WERI-Rb-1 (cell line): ENCODE results near the gene LMNTD2.

ENCODE experiments used
- DNase-seq: peaks from one replicate; pipeline ENCODE4 v3.0.0-alpha.2; 2020
- H3K27ac ChIP-seq: fragments of 250-450 bp; sonication (Bioruptor Pico); 2 replicates; pipeline ENCODE4 v1.5.1; 2020; ENCODE audit warnings: mild to moderate bottlenecking, moderate library complexity
- H3K27me3 ChIP-seq: fragments of 250-450 bp; sonication (Bioruptor Pico); 2 replicates; pipeline ENCODE4 v1.5.1; 2021; ENCODE audit warnings: mild to moderate bottlenecking, low read depth, moderate library complexity; ENCODE audit not compliant: insufficient read depth, severe bottlenecking
- H3K36me3 ChIP-seq: fragments of 250-450 bp; sonication (Bioruptor Pico); 2 replicates; pipeline ENCODE4 v1.5.1; 2020; ENCODE audit warnings: mild to moderate bottlenecking, moderate library complexity
- H3K4me3 ChIP-seq: 2 replicates; pipeline ENCODE4 v1.5.1; 2011; ENCODE audit warnings: low read depth, mild to moderate bottlenecking, control low read depth, low read length
- H3K9me3 ChIP-seq: fragments of 250-450 bp; sonication (Bioruptor Pico); 2 replicates; pipeline ENCODE4 v1.5.1; 2021; ENCODE audit warnings: mild to moderate bottlenecking, moderate library complexity; ENCODE audit not compliant: severe bottlenecking
- TF ChIP-seq, protein P1 (sequence below): IDR thresholded peaks from 2 replicates; pipeline ENCODE4 v1.5.1; 2011; ENCODE audit warnings: low read depth, mild to moderate bottlenecking, control low read depth, inconsistent platforms, low read length

LMNTD2 gene

DNA sequence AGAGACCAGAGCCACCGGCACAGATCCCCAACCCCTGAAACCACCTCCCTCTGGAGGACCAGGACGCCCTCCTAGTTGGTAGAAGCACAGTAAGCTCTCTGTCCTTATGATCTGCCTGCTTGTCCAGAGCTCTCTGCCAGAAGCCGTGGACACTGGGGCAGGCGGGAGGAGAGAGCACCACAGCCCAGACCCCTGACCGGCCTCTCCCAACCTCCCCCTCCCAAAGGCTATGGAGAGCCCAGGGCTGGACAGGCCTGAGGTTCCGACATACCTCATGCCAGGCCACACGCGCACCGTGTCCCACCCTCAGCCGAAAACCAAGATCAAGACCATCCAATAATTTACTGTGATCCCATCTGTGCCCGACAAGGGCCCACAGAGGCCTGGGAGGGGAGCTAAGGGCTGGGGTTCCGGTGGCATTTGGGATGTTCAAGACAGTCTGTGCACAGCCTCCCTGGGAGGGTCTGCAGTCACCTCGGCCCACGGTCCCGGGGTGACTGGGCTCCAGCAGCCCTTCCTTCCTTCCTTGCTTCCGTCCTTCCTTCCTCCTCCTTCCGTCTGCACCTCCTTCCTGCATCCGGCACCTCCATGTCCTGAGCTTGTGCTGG lies 28.5 kb downstream of the LMNTD2 start:
- no peaks in the 10 kb centered on the region for H3K27me3 ChIP-seq
- TF ChIP-seq, protein P1, sequence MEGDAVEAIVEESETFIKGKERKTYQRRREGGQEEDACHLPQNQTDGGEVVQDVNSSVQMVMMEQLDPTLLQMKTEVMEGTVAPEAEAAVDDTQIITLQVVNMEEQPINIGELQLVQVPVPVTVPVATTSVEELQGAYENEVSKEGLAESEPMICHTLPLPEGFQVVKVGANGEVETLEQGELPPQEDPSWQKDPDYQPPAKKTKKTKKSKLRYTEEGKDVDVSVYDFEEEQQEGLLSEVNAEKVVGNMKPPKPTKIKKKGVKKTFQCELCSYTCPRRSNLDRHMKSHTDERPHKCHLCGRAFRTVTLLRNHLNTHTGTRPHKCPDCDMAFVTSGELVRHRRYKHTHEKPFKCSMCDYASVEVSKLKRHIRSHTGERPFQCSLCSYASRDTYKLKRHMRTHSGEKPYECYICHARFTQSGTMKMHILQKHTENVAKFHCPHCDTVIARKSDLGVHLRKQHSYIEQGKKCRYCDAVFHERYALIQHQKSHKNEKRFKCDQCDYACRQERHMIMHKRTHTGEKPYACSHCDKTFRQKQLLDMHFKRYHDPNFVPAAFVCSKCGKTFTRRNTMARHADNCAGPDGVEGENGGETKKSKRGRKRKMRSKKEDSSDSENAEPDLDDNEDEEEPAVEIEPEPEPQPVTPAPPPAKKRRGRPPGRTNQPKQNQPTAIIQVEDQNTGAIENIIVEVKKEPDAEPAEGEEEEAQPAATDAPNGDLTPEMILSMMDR: no peak
- no peak overlapping the region for H3K4me3 ChIP-seq
- H3K27ac ChIP-seq: no peak overlapping the region
- no peak for DNase-seq
- peaks cover under 1% of the 10 kb centered on the region for H3K9me3 ChIP-seq
- H3K36me3 ChIP-seq: peaks cover 32% of the 10 kb centered on the region

DNA sequence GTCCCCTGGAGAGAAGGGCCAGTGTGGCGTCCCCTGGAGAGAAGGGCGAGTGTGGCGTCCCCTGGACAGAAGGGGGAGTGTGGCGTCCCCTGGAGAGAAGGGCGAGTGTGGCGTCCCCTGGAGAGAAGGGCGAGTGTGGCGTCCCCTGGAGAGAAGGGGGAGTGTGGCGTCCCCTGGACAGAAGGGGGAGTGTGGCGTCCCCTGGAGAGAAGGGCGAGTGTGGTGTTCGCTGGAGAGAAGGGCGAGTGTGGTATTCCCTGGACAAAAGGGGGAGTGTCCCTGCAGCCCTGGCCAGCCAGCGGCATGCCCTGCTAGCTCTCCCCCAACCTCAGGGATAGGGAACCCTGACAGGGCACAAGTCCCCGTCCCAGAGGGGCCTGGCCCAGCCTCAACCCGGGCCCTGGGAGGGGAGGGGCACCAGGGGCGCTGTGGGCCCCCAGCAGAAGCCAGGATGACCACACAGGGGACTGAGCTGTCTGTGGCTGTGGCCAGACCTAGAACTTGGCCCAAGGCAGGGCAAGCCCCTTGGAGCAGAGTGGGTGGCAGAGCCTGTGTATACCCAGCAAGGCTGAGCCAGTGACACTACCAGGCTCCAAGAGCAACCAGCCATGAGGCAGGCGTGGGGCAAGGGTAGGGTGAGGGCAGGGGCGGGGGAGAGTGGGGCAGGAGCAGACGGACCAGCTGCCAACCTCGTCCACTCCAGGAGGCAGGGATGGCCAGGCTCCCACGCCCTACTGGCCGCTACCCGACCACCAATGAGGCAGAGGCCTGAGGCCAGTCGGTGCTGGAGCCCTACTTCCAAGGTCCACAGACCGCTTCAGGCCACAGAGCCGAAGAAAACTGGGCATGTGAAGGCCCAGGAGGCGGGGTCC lies 29.3 kb downstream of the LMNTD2 start:
- Histone ChIP-seq H3K27ac (no peak overlapping the region), H3K4me3 (no peak overlapping the region), H3K27me3 (no peaks in the 10 kb centered on the region), H3K36me3 (peaks cover 32% of the 10 kb centered on the region), H3K9me3 (no peaks in the 10 kb centered on the region)
- TF ChIP-seq, protein P1: no peak
- DNase-seq: no peak

DNA sequence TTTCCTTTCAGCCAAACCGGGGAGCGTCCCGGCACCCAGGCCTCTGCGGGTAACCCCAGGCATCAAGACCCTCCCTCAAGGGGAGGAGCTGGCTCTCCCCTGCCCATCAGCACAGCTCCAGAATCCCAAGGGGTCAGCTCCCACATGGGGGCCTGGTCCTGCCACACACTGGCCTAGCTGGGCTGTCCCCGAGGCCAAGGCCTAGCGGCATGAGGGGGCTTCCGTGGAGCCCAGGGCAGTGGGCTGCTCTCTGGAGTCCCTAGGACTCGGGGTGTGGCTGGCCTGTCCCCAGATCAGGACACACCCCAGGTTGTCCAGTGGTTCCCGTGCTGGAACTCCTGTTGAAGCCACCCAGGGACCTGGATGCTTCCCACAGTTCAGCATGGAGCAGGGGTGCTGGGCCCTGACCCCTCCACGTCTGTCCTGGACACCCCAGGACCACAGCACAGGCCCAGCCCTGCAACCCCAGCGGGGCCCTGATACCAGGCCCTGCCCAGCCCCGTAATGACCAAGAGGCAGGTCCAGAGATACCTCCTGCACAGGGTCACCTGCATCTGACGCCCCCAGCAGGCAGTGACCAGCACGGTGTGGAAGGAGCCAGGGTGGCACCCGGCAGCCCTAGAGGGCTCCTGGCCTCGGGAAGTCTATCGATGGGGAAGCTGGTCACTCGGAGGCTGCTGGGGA lies 30.7 kb downstream of the LMNTD2 start:
- Histone ChIP-seq H3K36me3 (peaks cover 32% of the 10 kb centered on the region), H3K27ac (no peak overlapping the region; the same call in 1 of the 2 replicates), H3K9me3 (no peaks in the 10 kb centered on the region), H3K4me3 (no peak overlapping the region), H3K27me3 (no peaks in the 10 kb centered on the region)
- TF ChIP-seq, protein P1: no peak
- DNase-seq: no peak

DNA sequence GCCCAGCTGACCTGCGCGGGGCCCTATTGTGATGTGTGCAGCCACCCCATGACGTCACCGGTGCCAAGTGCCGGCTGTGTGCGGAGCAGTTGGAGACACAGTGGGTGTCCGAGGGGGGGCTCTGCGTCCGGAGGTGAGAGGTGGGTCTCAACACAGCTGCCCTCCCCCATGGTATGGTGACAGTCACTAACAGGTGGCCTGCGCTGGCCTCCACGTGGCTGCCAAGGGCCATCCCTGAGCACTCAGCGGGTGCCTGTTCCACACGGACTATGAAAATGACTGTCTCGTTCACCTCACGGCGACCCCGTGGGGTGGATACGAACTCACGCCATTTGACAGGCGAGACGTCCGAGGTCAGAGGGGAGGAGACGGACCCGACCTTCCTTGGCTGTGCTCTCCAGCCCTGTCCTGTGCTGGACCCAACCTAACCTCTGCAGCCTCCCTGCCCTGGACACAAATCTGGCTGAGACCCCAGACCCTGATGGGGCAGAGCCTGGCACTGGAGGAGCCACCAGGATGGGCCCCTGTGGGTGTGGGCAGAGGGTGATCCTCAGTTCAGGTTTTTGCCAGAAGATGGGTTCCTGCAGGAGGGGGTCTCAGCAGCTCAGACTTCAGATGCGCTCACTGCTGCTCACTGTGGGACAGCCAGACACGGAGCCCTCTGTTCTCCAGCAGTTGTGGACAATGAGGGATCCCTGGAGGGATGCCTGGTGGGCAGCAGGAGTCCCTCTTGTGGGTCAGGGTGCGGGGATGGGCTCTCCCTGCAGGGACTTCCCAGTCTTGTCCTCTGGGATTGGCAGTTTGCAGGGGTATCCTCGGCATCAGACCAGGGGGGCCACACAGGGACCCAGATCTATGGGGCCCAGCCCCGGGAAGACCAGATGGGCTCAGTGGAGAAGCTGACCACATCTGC lies 31.5 kb downstream of the LMNTD2 start:
- Histone ChIP-seq H3K27me3 (no peaks in the 10 kb centered on the region), H3K27ac (no peak overlapping the region; the same call in none of the 2 replicates), H3K9me3 (no peaks in the 10 kb centered on the region), H3K36me3 (peaks cover 29% of the 10 kb centered on the region), H3K4me3 (no peak overlapping the region)
- TF ChIP-seq, protein P1: no peak
- DNase-seq: no peak

DNA sequence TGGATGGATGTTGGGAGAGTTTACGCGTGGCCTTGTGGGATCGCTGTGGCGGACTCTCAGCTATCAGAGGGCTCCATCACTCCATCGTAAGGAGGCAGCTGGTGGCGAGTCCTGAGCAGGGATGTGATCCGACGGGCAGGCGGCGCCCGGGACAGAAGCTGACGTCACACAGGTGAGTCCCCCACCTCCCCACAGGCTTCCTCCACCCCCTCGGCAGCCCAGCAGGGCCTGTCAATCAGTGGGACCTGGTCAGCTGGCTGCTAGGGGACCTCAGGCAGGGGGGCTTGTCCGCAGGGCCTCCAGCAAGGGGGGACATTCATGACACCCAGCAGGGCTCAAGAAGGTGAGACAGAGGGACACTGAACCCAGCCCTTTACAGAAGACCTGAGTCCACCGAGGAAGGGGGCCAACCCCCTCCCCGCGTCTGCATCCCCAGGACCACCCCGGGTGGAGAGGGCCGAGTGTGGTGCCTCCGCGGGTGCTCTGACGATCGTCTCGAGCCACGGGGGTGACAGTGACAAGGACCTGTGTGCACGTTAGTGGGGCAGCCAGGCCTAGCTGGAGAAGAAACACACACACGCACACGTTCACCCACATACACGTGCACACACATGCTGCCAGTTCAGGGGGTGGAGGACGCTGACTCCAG lies 32.2 kb downstream of the LMNTD2 start:
- H3K27ac ChIP-seq: no peak overlapping the region
- DNase-seq: peak; percentile 7
- no peaks in the 10 kb centered on the region for H3K9me3 ChIP-seq
- TF ChIP-seq, protein P1: no peak
- no peak overlapping the region for H3K4me3 ChIP-seq
- no peaks in the 10 kb centered on the region for H3K27me3 ChIP-seq
- peaks cover 22% of the 10 kb centered on the region for H3K36me3 ChIP-seq
